GM12878 (cell line): ENCODE results near the gene SEC63. TPM values are rescaled to one million over a fixed set of nuclear protein-coding genes. Genes with fewer than 3 reads are reported as not detected.
"Not testable (repeated sequence)": the region's sequence is repeated elsewhere in the genome, so short reads cannot be mapped to it uniquely, and the experiment has no call there.

ENCODE experiments used
- ATAC-seq: fragments of 200-7000 bp; cut with Tn5 transposase; 3 replicates; pipeline ENCODE4 v1.9.1; 2020; ENCODE audit warnings: mild to moderate bottlenecking, moderate library complexity
- BruUV-seq: library from RNA; stranded (reverse); fragments of 400-500 nt; replicated peaks from 2 replicates; lab custom pipeline; 2021; lab: Mats Ljungman, UMichigan
- CTCF ChIA-PET: fragments of 300-600 bp; sonication (Branson Sonifier 250); formaldehyde crosslinking; extraction: SDS; loops from one replicate; lab custom pipeline; 2021; ENCODE audit warnings: inconsistent platforms; lab: Yijun Ruan, JAX
- POLR2A ChIA-PET: fragments of 350-600 bp; formaldehyde crosslinking; extraction: SDS; loops from one replicate; lab custom pipeline; 2021; ENCODE audit warnings: inconsistent platforms; lab: Charles Lee
- RAD21 ChIA-PET: fragments of 300-600 bp; sonication (Branson Sonifier 250); formaldehyde crosslinking; loops from one replicate; lab custom pipeline; 2023; ENCODE audit warnings: antibody characterized with exemption; ENCODE audit not compliant: unreplicated experiment; lab: Charles Lee
- SMC1A ChIA-PET: fragments of 300-600 bp; sonication (Branson Sonifier 250); formaldehyde crosslinking; loops from one replicate; lab custom pipeline; 2023; ENCODE audit not compliant: unreplicated experiment, uncharacterized antibody; lab: Charles Lee
- DNase-seq: peaks from one replicate; pipeline ENCODE4 v3.0.0-alpha.2; 2011; ENCODE audit warnings: low read depth, low spot score
- FAIRE-seq: peaks from 3 replicates; lab custom pipeline; 2011; peaks lifted over from hg19 to GRCh38; lab: Jason Lieb, UNC
- H2AFZ ChIP-seq: 2 replicates; pipeline ENCODE4 v1.6.0; 2011; ENCODE audit warnings: low read depth, low read length, control low read depth; ENCODE audit not compliant: control insufficient read depth
- H3K27ac ChIP-seq: 2 replicates; pipeline ENCODE4 v1.5.1; 2011; ENCODE audit warnings: control low read depth; ENCODE audit not compliant: control insufficient read depth, insufficient read depth
- H3K27me3 ChIP-seq, 2 experiments: replicated peaks in 1 of 2; 2 replicates each; pipeline versions ENCODE4 v1.6.0 to v1.6.1; 2011; ENCODE audit warnings: low read length in 1 of 2; ENCODE audit not compliant: control insufficient read depth in 2 of 2, insufficient read depth in 2 of 2
- H3K36me3 ChIP-seq, 2 experiments: 2 replicates each; pipeline ENCODE4 v1.5.1; 2011; ENCODE audit warnings: low read length in 1 of 2; ENCODE audit not compliant: control insufficient read depth in 2 of 2, insufficient read depth in 2 of 2
- H3K4me1 ChIP-seq: 2 replicates; pipeline ENCODE4 v1.6.1; 2011; ENCODE audit warnings: mild to moderate bottlenecking, low read length, moderate library complexity, mixed read lengths; ENCODE audit not compliant: control insufficient read depth, insufficient read depth
- H3K4me2 ChIP-seq: 2 replicates; pipeline ENCODE4 v1.6.0; 2011; ENCODE audit warnings: control low read depth; ENCODE audit not compliant: control insufficient read depth, insufficient read depth
- H3K4me3 ChIP-seq: fragments of 200-600 bp; sonication (generic); 2 replicates; pipeline ENCODE4 v1.5.1; 2016
- H3K79me2 ChIP-seq: 2 replicates; pipeline ENCODE4 v1.6.0; 2011; ENCODE audit warnings: low read length; ENCODE audit not compliant: control insufficient read depth, insufficient read depth
- H3K9ac ChIP-seq: 2 replicates; pipeline ENCODE4 v1.8.0; 2011; ENCODE audit warnings: low read length, control low read depth, mixed read lengths; ENCODE audit not compliant: control insufficient read depth, insufficient read depth
- H3K9me3 ChIP-seq: replicated peaks from 3 replicates; pipeline ENCODE4 v1.5.1; 2011; ENCODE audit warnings: mild to moderate bottlenecking, low read length; ENCODE audit not compliant: control insufficient read depth, insufficient read depth
- H4K20me1 ChIP-seq: 2 replicates; pipeline ENCODE4 v1.6.0; 2011; ENCODE audit not compliant: control insufficient read depth, insufficient read depth
- BRCA1 ChIP-seq: IDR thresholded peaks from 2 replicates; pipeline ENCODE4 v1.6.1; 2011; ENCODE audit warnings: low read depth, low read length, improper control_type of control experiment
- CREM ChIP-seq: IDR thresholded peaks from 2 replicates; pipeline ENCODE4 v1.6.1; 2014; ENCODE audit warnings: antibody characterized with exemption, low read depth
- EZH2 ChIP-seq: IDR thresholded peaks from 2 replicates; pipeline ENCODE4 v1.6.1; 2012; ENCODE audit warnings: low read depth, mild to moderate bottlenecking, control low read depth, inconsistent platforms, low read length, borderline replicate concordance; ENCODE audit not compliant: control insufficient read depth
- NFIC ChIP-seq: IDR thresholded peaks from 2 replicates; pipeline ENCODE4 v1.6.1; 2012; ENCODE audit warnings: low read depth, mild to moderate bottlenecking, inconsistent platforms, low read length, moderate library complexity
- NR2C2 ChIP-seq: IDR thresholded peaks from 2 replicates; pipeline ENCODE4 v1.6.1; 2011; ENCODE audit warnings: borderline replicate concordance, low read depth; ENCODE audit not compliant: control insufficient read depth, insufficient read length
- NRF1 ChIP-seq: conservative IDR thresholded peaks from 2 replicates; pipeline ENCODE4 v1.6.1; 2011; ENCODE audit warnings: mild to moderate bottlenecking, low read depth, low read length, improper control_type of control experiment
- POLR2AphosphoS2 ChIP-seq: IDR thresholded peaks from 2 replicates; pipeline ENCODE4 v1.6.1; 2011; ENCODE audit warnings: low read depth, mild to moderate bottlenecking, low read length, improper control_type of control experiment, moderate library complexity
- POLR2AphosphoS5 ChIP-seq: IDR thresholded peaks from 2 replicates; pipeline ENCODE4 v1.6.1; 2011; ENCODE audit warnings: mild to moderate bottlenecking, low read length, inconsistent platforms
- RB1 ChIP-seq: fragments of 450-650 bp; formaldehyde crosslinking; IDR thresholded peaks from 2 replicates; pipeline ENCODE4 v1.6.1; 2017; ENCODE audit warnings: mild to moderate bottlenecking, borderline replicate concordance
- SIX5 ChIP-seq: IDR thresholded peaks from 2 replicates; pipeline ENCODE4 v1.6.1; 2011; ENCODE audit warnings: mild to moderate bottlenecking, low read depth, low read length, moderate library complexity; ENCODE audit not compliant: severe bottlenecking
- SPI1 ChIP-seq: IDR thresholded peaks from 2 replicates; pipeline ENCODE4 v1.6.1; 2011; ENCODE audit warnings: low read depth, mild to moderate bottlenecking, low read length, moderate library complexity, borderline replicate concordance; ENCODE audit not compliant: insufficient read depth
- SUPT20H ChIP-seq: IDR thresholded peaks from 2 replicates; pipeline ENCODE4 v1.6.1; 2011; ENCODE audit warnings: low read depth, mild to moderate bottlenecking, low read length, moderate library complexity, borderline replicate concordance; ENCODE audit not compliant: control insufficient read depth
- ZNF207 ChIP-seq: fragments of 450-650 bp; IDR thresholded peaks from 2 replicates; pipeline ENCODE4 v1.6.1; 2014; ENCODE audit warnings: antibody characterized with exemption, mild to moderate bottlenecking, borderline replicate concordance
- WGBS: methylation state at CpG from one replicate; pipeline ENCODE4 v1.1.6; 2016; ENCODE audit warnings: low lambda C conversion rate; ENCODE audit not compliant: insufficient replicate concordance, insufficient coverage; ENCODE audit errors: missing lambda C conversion rate; 5-methylcytosine and 5-hydroxymethylcytosine counted together
- in situ Hi-C: fragments of 300-500 bp; cut with MboI; formaldehyde crosslinking; loops from 9 replicates; pipeline ENCODE4 v1.14.3; 2018; ENCODE audit warnings: mixed read lengths
- intact Hi-C: fragments of 100-400 bp; cut with micrococcal nuclease; formaldehyde crosslinking; loops from one replicate; pipeline ENCODE4 v1.14.2; 2022; ENCODE audit not compliant: unreplicated experiment
- polyA plus RNA-seq, 11 experiments: library from polyadenylated mRNA; depleted of rRNA in 4 of 11; unstranded in 6 of 11; stranded (reverse) in 5 of 11; fragments of >200 nt; fragmentation: Nextera tagmentation in 4 of 11; fragmentation: Illumina TruSeq in 1 of 11; extraction: Ambion mirVana in 4 of 11; extraction: Trizol in 1 of 11; gene quantifications; 1 replicate in 1 of 11; 2 replicates in 10 of 11; pipeline versions ENCODE4 v1.2.1 to v1.2.3, GENCODE V29; 2011 to 2016; ENCODE audit warnings: inconsistent platforms in 2 of 11, missing spikeins in 2 of 11, low read depth in 1 of 11
- total RNA-seq, 4 experiments: library from RNA; depleted of rRNA in 3 of 4; stranded (reverse); fragments of >200 nt in 3 of 4; fragmentation: Illumina TruSeq in 1 of 4; extraction: Trizol in 1 of 4; gene quantifications; 2 replicates each; pipeline versions ENCODE4 v1.2.1 to v1.2.3, GENCODE V29; 2013 to 2021
- TF ChIP-seq, protein P1 (sequence below): fragments of 450-650 bp; IDR thresholded peaks from 2 replicates; pipeline ENCODE4 v1.6.1; 2017; ENCODE audit warnings: mild to moderate bottlenecking, moderate library complexity
- TF ChIP-seq, protein P2 (sequence below): fragments of 450-650 bp; IDR thresholded peaks from 2 replicates; pipeline ENCODE4 v1.6.1; 2016; ENCODE audit warnings: mild to moderate bottlenecking

The SEC63 gene
- total and polyA plus RNA-seq, 10 of the 15 experiments (the other 5 are each of a cell fraction or from before 2014, with no cell fraction given) = 10.1 to 87.0 (median 34.3) TPM

- TF ChIP-seq, protein P1, sequence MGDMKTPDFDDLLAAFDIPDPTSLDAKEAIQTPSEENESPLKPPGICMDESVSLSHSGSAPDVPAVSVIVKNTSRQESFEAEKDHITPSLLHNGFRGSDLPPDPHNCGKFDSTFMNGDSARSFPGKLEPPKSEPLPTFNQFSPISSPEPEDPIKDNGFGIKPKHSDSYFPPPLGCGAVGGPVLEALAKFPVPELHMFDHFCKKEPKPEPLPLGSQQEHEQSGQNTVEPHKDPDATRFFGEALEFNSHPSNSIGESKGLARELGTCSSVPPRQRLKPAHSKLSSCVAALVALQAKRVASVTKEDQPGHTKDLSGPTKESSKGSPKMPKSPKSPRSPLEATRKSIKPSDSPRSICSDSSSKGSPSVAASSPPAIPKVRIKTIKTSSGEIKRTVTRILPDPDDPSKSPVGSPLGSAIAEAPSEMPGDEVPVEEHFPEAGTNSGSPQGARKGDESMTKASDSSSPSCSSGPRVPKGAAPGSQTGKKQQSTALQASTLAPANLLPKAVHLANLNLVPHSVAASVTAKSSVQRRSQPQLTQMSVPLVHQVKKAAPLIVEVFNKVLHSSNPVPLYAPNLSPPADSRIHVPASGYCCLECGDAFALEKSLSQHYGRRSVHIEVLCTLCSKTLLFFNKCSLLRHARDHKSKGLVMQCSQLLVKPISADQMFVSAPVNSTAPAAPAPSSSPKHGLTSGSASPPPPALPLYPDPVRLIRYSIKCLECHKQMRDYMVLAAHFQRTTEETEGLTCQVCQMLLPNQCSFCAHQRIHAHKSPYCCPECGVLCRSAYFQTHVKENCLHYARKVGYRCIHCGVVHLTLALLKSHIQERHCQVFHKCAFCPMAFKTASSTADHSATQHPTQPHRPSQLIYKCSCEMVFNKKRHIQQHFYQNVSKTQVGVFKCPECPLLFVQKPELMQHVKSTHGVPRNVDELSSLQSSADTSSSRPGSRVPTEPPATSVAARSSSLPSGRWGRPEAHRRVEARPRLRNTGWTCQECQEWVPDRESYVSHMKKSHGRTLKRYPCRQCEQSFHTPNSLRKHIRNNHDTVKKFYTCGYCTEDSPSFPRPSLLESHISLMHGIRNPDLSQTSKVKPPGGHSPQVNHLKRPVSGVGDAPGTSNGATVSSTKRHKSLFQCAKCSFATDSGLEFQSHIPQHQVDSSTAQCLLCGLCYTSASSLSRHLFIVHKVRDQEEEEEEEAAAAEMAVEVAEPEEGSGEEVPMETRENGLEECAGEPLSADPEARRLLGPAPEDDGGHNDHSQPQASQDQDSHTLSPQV = no peak
- no peak for TF ChIP-seq EZH2
- TF ChIP-seq NRF1 = no peak
- TF ChIP-seq RB1 = no peak
- TF ChIP-seq ZNF207 = no peak
- no peak for TF ChIP-seq POLR2AphosphoS5
- no peak for TF ChIP-seq SIX5
- TF ChIP-seq, protein P2, sequence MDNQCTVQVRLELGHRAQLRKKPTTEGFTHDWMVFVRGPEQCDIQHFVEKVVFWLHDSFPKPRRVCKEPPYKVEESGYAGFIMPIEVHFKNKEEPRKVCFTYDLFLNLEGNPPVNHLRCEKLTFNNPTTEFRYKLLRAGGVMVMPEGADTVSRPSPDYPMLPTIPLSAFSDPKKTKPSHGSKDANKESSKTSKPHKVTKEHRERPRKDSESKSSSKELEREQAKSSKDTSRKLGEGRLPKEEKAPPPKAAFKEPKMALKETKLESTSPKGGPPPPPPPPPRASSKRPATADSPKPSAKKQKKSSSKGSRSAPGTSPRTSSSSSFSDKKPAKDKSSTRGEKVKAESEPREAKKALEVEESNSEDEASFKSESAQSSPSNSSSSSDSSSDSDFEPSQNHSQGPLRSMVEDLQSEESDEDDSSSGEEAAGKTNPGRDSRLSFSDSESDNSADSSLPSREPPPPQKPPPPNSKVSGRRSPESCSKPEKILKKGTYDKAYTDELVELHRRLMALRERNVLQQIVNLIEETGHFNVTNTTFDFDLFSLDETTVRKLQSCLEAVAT = no peak
- TF ChIP-seq SUPT20H = no peak
- TF ChIP-seq CREM = no peak
- TF ChIP-seq SPI1 = no peak
- no peak for TF ChIP-seq NR2C2
- TF ChIP-seq NFIC = no peak
- no peak for TF ChIP-seq POLR2AphosphoS2
- no peak for TF ChIP-seq BRCA1
- TF ChIP-seq, all 136 proteins: peak for 0
These were observed 1.4 kb upstream of the SEC63 start (continued) for GRCh38 chr6:107959392-107959791.

- intact Hi-C loops = loop anchor here (1.0 to 5.0 kb wide), 2 partner anchors 302 to 1413 kb away; partner anchors contain the start of gene SNX3
- H4K20me1 ChIP-seq, BruUV-seq, H3K27me3 ChIP-seq, DNase-seq, FAIRE-seq, RAD21 ChIA-PET, H3K9me3 ChIP-seq, H3K4me1 ChIP-seq, H3K36me3 ChIP-seq, ATAC-seq, SMC1A ChIA-PET, in situ Hi-C loops, H3K27ac ChIP-seq: not testable (repeated sequence)
- Histone ChIP-seq H3K79me2 (peaks cover 38% of the 10 kb centered on the region), H3K4me3 (peak overlapping the region; percentile 77), H3K9ac (peak overlapping the region; percentile 63), H2AFZ (peak overlapping the region; percentile 91), H3K4me2 (peak overlapping the region; percentile 84)
- CTCF ChIA-PET = interaction anchor here (0.9 to 2.4 kb wide), 2 partner anchors 21 to 91 kb away, joined by 3 to 9 read pairs; no protein-coding TSS in a partner anchor
- POLR2A ChIA-PET = interaction anchor here (0.7 to 0.9 kb wide), 2 partner anchors 90 to 283 kb away, joined by 3 read pairs; no protein-coding TSS in a partner anchor
- WGBS = 44% methylated on average over 27 of the region's 27 CpGs
These were observed 818 bp upstream of the SEC63 start for GRCh38 chr6:107958689-107959362.
